ENCODE data around the gene CNIH3.

CNIH3 gene

GRCh38 chr1:224616756-224617409 is 766 bp downstream of the CNIH3 start:
- no peak for DNase-seq

- DNase-seq, result no peak
These were observed 1.6 kb downstream of the CNIH3 start for GRCh38 chr1:224617410-224618355.

- no peak for DNase-seq
These were observed 3.1 kb downstream of the CNIH3 start for GRCh38 chr1:224619209-224619608.

GRCh38 chr1:224620105-224620504 is 4.0 kb downstream of the CNIH3 start:
- DNase-seq, result no peak

- DNase-seq, result no peak
These were observed 5.9 kb downstream of the CNIH3 start for GRCh38 chr1:224621813-224622682.

- no peak for DNase-seq
These were observed 6.7 kb downstream of the CNIH3 start for GRCh38 chr1:224622831-224623230.

GRCh38 chr1:224623310-224623714 is 7.2 kb downstream of the CNIH3 start:
- peak; percentile 67 for DNase-seq

- peak; percentile 95 for DNase-seq
These were observed 7.7 kb downstream of the CNIH3 start for GRCh38 chr1:224623743-224624333.

GRCh38 chr1:224624432-224624831 is 8.3 kb downstream of the CNIH3 start:
- no peak for DNase-seq

GRCh38 chr1:224626042-224626441 is 9.9 kb downstream of the CNIH3 start:
- peak; percentile 85 for DNase-seq

GRCh38 chr1:224629965-224630364 is 13.8 kb downstream of the CNIH3 start:
- no peak for DNase-seq

- peak; percentile 82 for DNase-seq
These were observed 15.5 kb downstream of the CNIH3 start for GRCh38 chr1:224631462-224632115.

- peak; percentile 88 for DNase-seq
These were observed 16.3 kb downstream of the CNIH3 start for GRCh38 chr1:224632381-224632871.

- peak; percentile 73 for DNase-seq
These were observed 16.8 kb downstream of the CNIH3 start for GRCh38 chr1:224632921-224633321.

- DNase-seq, result peak; percentile 80
These were observed 19.2 kb downstream of the CNIH3 start for GRCh38 chr1:224635356-224635755.

GRCh38 chr1:224637515-224637914 is 21.4 kb downstream of the CNIH3 start:
- DNase-seq, result peak; percentile 91

- no peak for DNase-seq
These were observed 21.8 kb downstream of the CNIH3 start for GRCh38 chr1:224637936-224638335.

- DNase-seq, result no peak
These were observed 23.4 kb downstream of the CNIH3 start for GRCh38 chr1:224639426-224639975.

GRCh38 chr1:224640018-224640417 is 23.9 kb downstream of the CNIH3 start:
- no peak for DNase-seq

- no peak for DNase-seq
These were observed 24.5 kb downstream of the CNIH3 start for GRCh38 chr1:224640587-224640986.

- no peak for DNase-seq
These were observed 24.9 kb downstream of the CNIH3 start for GRCh38 chr1:224641030-224641429.
